Lung (tissue), 12 donors: ENCODE data around the gene KLHL25. TPM values are rescaled to one million over a fixed set of nuclear protein-coding genes. Genes with fewer than 3 reads are reported as not detected.

Source experiments
- ATAC-seq: fragments of 200-7000 bp; cut with Tn5 transposase; one replicate; pipeline ENCODE4 v1.9.1; 2020; ENCODE audit warnings: moderate number of reproducible peaks; ENCODE audit not compliant: insufficient read depth, low FRiP score
- DNase-seq, 3 donors: peaks; one replicate each; pipeline ENCODE4 v3.0.0-alpha.2; 2013 to 2017
- H3K27ac ChIP-seq, 2 donors: one replicate each; pipeline ENCODE4 v1.5.1; 2013; ENCODE audit warnings: mild to moderate bottlenecking in 2 of 2, moderate library complexity in 2 of 2, control low read depth in 1 of 2, inconsistent platforms in 1 of 2, low read depth in 1 of 2, low read length in 1 of 2
- H3K27me3 ChIP-seq, 3 donors: one replicate each; pipeline ENCODE4 v1.5.1; 2013; ENCODE audit warnings: low read length in 2 of 3; ENCODE audit not compliant: control insufficient read depth in 3 of 3, insufficient read depth in 3 of 3
- H3K36me3 ChIP-seq, 4 donors: one replicate each; pipeline ENCODE4 v1.5.1; 2013; ENCODE audit warnings: low read length in 4 of 4, mild to moderate bottlenecking in 1 of 4, moderate library complexity in 1 of 4; ENCODE audit not compliant: control insufficient read depth in 4 of 4, insufficient read depth in 4 of 4
- H3K4me1 ChIP-seq, 5 donors: one replicate each; pipeline ENCODE4 v1.5.1; 2013; ENCODE audit warnings: low read length in 5 of 5, mild to moderate bottlenecking in 2 of 5, moderate library complexity in 1 of 5; ENCODE audit not compliant: control insufficient read depth in 5 of 5, insufficient read depth in 5 of 5
- H3K4me3 ChIP-seq: one replicate; pipeline ENCODE4 v1.5.1; 2013; ENCODE audit warnings: mild to moderate bottlenecking, control low read depth, moderate library complexity
- H3K9ac ChIP-seq, 2 donors: one replicate each; pipeline ENCODE4 v1.5.1; 2013; ENCODE audit warnings: low read length in 2 of 2, control low read depth in 1 of 2; ENCODE audit not compliant: insufficient read depth in 1 of 2
- H3K9me3 ChIP-seq, 4 donors: one replicate each; pipeline ENCODE4 v1.5.1; 2013; ENCODE audit warnings: low read length in 3 of 4, mild to moderate bottlenecking in 1 of 4, moderate library complexity in 1 of 4; ENCODE audit not compliant: control insufficient read depth in 4 of 4, insufficient read depth in 3 of 4
- WGBS, 2 donors: extraction: QIAGEN DNeasy Blood & Tissue Kit; methylation state at CpG; one replicate each; pipeline ENCODE4 v1.1.7; 2013; 5-methylcytosine and 5-hydroxymethylcytosine counted together
- polyA plus RNA-seq, 2 donors: library from polyadenylated mRNA; stranded (reverse); fragments of 200-250 nt; gene quantifications; one replicate each; pipeline ENCODE4 v1.2.1, GENCODE V29; 2013
- total RNA-seq, 2 donors: library from RNA; depleted of rRNA in 1 of 2; stranded (reverse); fragments of >200 nt in 1 of 2; gene quantifications; one replicate each; pipeline ENCODE4 v1.2.1, GENCODE V29; 2014 to 2021
- TF ChIP-seq, protein P1 (sequence below): IDR thresholded peaks from 2 replicates; pipeline ENCODE4 v1.5.1; 2012; ENCODE audit warnings: mild to moderate bottlenecking; ENCODE audit errors: control extremely low read depth, extremely low read depth
- donor health status: control.
- donor health status: control.
- donor health status: Bipolar disorder and iron deficiency.
- donor health status: healthy.
- donor health status: DM: yes; HTN: yes; CAD: no.

KLHL25 gene
- total and polyA plus RNA-seq, 4 donors = 3.0 to 9.2 (median 7.1) TPM

DNA sequence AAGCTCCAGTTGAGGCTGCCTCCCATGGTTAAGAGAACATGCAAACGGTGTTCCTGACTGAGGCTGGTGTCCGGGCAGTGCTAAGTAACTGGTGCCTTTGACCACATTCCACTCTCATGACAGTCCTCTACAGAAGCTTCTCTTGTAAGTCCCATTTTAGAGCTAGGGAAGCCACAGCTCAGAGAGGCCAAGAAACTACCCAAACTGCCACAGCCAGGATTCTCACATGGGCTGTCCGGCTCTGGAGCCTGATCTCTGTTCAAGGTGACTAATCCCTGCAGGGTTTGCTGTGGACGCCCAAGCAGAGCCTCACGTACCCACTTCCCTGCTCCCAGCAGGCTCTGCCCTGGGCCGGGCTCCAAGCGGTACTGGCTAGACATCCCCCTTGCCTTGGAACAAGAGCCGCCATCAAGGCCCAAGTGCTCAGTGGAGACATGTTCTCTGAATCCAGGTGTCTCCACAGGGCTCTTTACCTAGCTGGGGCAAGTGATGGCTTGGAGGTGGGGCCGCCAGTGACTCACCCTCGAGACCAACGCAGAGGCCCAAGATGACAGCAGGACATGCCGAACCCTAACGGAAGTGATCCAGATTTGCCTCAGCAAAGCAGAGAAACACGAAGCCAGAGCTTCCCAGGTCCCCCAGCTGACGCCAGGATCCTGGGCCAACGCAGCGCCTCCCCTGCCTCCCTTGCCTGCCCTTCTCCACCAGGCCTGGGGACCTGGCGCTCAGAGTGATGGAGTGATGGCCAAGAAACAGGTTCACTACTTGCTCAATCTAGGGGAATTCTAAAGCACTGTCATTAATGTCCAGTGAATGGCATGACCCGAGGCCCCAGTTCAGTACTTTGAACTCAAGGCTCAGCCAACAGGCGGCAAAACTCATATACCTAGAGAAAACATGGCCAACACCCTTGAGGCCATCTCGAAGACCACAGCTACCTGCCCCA is 24.4 kb downstream of the KLHL25 start:
- H3K27me3 ChIP-seq = no peaks in the 10 kb centered on the region
- no peaks in the 10 kb centered on the region for H3K9me3 ChIP-seq
- peak overlapping the region in 1 of 2 donors; percentile 15 for H3K27ac ChIP-seq
- TF ChIP-seq, protein P1, sequence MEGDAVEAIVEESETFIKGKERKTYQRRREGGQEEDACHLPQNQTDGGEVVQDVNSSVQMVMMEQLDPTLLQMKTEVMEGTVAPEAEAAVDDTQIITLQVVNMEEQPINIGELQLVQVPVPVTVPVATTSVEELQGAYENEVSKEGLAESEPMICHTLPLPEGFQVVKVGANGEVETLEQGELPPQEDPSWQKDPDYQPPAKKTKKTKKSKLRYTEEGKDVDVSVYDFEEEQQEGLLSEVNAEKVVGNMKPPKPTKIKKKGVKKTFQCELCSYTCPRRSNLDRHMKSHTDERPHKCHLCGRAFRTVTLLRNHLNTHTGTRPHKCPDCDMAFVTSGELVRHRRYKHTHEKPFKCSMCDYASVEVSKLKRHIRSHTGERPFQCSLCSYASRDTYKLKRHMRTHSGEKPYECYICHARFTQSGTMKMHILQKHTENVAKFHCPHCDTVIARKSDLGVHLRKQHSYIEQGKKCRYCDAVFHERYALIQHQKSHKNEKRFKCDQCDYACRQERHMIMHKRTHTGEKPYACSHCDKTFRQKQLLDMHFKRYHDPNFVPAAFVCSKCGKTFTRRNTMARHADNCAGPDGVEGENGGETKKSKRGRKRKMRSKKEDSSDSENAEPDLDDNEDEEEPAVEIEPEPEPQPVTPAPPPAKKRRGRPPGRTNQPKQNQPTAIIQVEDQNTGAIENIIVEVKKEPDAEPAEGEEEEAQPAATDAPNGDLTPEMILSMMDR = no peak
- H3K4me1 ChIP-seq = peaks cover 0 to 21% (median 18%) of the 10 kb centered on the region in 5 donors
- peaks cover 0 to 7% (median 1%) of the 10 kb centered on the region in 4 donors for H3K36me3 ChIP-seq
- no peak overlapping the region for H3K9ac ChIP-seq
- no peak overlapping the region for H3K4me3 ChIP-seq
- WGBS, 2 donors = 94 to 96% methylated on average over 21 of the region's 21 CpGs
- no peak for ATAC-seq
- no peak for DNase-seq

DNA sequence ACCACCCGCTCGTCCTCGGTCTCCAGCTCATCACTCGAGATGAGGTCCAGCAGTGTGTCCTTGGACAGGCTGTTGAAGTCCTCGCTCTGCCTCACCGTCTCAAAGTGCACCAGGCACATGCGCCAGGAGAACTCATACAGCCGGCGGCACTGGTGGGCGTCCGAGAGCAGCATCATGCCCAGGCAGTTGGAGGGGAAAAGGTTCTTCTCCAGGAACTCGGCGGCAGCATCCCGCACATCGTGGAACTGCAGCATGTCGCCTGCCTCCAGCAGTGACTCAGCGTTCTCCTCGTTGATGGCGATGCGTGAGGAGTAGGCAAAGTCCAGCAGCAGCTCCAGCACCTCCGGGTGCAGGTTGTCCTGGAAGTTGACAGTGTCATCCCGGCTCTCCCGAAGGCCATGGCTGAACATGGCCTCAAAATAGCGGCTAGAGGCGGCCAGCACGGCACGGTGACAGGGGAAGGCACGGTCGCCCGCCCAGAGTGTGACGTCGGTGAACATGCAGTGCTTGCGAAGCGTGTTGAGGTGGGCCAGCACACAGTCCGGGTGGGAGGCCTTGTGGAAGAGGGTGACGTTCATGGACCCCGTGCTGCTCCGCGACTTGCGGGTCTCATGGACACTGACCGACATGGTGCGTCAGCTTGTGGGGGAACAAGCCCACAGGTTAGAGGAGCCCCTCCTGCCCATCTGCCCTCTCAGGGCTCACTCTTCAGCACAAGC is 25.4 kb downstream of the KLHL25 start:
- Histone ChIP-seq H3K27me3 (no peaks in the 10 kb centered on the region), H3K4me3 (no peak overlapping the region), H3K4me1 (peaks cover 0 to 21% (median 18%) of the 10 kb centered on the region in 5 donors), H3K27ac (no peak overlapping the region), H3K9me3 (no peaks in the 10 kb centered on the region), H3K36me3 (peaks cover 0 to 7% (median 1%) of the 10 kb centered on the region in 4 donors), H3K9ac (no peak overlapping the region)
- TF ChIP-seq, protein P1 = no peak
- DNase-seq (no peak), ATAC-seq (no peak)
- 97 to 98% methylated on average over 42 of the region's 42 CpGs for WGBS, 2 donors

DNA sequence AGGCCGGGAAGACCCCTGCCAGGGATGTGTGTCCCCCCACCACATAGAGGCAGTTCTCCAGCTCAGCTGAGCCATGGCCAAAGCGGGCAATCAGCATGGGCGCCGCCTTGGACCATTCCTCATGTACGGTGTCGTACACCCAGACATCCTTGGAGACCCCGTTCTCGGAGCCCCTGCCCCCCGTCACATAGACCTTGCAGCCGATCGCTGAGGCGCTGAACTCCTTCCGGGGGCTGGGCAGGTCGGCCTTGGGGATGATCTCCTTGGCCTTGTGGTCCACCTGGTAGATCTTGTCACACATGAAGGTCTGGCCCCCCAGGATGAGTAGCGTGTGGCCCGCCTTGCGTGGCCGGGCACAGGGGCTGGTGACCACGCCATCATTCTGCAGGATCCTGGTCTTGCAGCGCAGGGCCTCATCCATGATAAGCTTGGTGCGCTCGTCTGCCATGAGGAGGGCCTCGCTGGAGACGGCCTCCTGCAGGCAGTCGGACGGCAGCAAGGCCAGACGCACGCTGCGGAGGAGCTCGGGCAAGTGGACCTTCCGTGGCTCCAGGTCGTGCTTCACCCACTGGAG is 26.0 kb downstream of the KLHL25 start:
- ATAC-seq (no peak), DNase-seq (no peak)
- H3K9ac ChIP-seq = no peak overlapping the region
- H3K36me3 ChIP-seq = peaks cover 0 to 7% (median 1%) of the 10 kb centered on the region in 4 donors
- TF ChIP-seq, protein P1 = no peak
- WGBS, 2 donors = 98% methylated on average over 32 of the region's 32 CpGs
- H3K9me3 ChIP-seq = no peaks in the 10 kb centered on the region
- H3K27me3 ChIP-seq = no peaks in the 10 kb centered on the region
- H3K27ac ChIP-seq = no peak overlapping the region
- no peak overlapping the region for H3K4me3 ChIP-seq
- H3K4me1 ChIP-seq = peaks cover 6 to 21% (median 18%) of the 10 kb centered on the region in 5 donors
